Measurements from ENCODE around the gene FAHD1.

FAHD1 gene

DNA sequence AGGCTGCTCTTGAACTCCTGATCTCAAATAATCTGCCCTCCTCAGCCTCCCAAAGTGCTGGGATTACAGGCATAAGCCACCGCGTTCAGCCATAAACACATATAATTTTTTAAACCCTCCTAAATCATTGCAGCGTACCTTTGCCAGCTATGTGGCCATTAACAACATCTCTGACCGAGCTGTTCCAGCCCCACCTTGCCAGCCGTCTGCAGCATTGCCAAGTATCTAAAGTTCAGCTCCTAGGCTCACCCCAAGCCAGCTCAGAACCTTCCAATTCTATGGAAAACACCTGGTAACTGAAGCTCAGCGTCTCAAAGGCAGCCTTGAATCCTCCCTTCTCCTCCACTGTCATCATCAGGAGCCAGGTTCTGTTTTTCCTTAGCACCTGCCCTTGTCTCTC lies 50.1 kb downstream of the FAHD1 start:
- Histone ChIP-seq H2AFZ (ENCODE audit: low read depth) (no peak overlapping the region; the same call in 1 of the 2 replicates), H3K4me1 (ENCODE audit: low read depth, poor library complexity, severe bottlenecking) (no peaks in the 10 kb centered on the region), H3K4me3 (IDR thresholded peaks at IDR 0.05; ENCODE audit: insufficient read depth, low read depth, low read length) (no peak overlapping the region), H3K4me2 (no peak overlapping the region), H3K36me3 (ENCODE audit: insufficient read depth) (no peaks in the 10 kb centered on the region), H4K20me1 (ENCODE audit: insufficient read depth) (no peaks in the 10 kb centered on the region), H3K27ac (no peak overlapping the region), H3K9ac (no peak overlapping the region), H3K79me2 (ENCODE audit: insufficient read depth, low read depth) (no peaks in the 10 kb centered on the region), H3K27me3 (ENCODE audit: insufficient read depth, low read depth) (no peaks in the 10 kb centered on the region; the same call in 1 of the 2 replicates)
- TF ChIP-seq, protein P1, sequence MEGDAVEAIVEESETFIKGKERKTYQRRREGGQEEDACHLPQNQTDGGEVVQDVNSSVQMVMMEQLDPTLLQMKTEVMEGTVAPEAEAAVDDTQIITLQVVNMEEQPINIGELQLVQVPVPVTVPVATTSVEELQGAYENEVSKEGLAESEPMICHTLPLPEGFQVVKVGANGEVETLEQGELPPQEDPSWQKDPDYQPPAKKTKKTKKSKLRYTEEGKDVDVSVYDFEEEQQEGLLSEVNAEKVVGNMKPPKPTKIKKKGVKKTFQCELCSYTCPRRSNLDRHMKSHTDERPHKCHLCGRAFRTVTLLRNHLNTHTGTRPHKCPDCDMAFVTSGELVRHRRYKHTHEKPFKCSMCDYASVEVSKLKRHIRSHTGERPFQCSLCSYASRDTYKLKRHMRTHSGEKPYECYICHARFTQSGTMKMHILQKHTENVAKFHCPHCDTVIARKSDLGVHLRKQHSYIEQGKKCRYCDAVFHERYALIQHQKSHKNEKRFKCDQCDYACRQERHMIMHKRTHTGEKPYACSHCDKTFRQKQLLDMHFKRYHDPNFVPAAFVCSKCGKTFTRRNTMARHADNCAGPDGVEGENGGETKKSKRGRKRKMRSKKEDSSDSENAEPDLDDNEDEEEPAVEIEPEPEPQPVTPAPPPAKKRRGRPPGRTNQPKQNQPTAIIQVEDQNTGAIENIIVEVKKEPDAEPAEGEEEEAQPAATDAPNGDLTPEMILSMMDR (conservative IDR thresholded peaks at IDR 0.05; ENCODE audit: low read depth, low read length) = no peak

DNA sequence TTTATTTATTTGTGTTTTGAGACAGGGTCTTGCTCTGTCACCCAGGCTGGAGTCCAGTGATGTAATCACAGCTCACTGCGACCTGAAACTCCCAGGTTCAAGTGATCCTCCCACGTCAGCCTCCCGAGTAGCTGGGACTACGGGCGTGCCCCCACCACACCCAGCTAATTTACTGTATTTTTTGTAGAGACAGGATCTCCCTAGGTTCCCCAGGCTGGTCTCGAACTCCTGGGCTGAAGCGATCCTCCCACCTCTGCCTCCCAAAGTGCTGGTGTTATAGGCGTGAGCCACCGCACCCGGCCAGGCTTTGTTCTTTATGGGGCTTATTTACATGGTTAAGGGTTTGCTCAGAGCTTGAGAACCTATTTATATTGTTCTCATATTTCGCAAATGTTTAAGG lies 50.8 kb downstream of the FAHD1 start:
- Histone ChIP-seq H3K27ac (no peak overlapping the region), H3K4me2 (no peak overlapping the region), H3K27me3 (ENCODE audit: insufficient read depth, low read depth) (no peaks in the 10 kb centered on the region; the same call in 1 of the 2 replicates), H3K9ac (no peak overlapping the region), H3K4me1 (ENCODE audit: low read depth, poor library complexity, severe bottlenecking) (no peaks in the 10 kb centered on the region), H3K36me3 (ENCODE audit: insufficient read depth) (no peaks in the 10 kb centered on the region), H2AFZ (ENCODE audit: low read depth) (no peak overlapping the region), H3K4me3 (IDR thresholded peaks at IDR 0.05; ENCODE audit: insufficient read depth, low read depth, low read length) (no peak overlapping the region), H4K20me1 (ENCODE audit: insufficient read depth) (no peaks in the 10 kb centered on the region), H3K79me2 (ENCODE audit: insufficient read depth, low read depth) (no peaks in the 10 kb centered on the region)
- TF ChIP-seq, protein P1 (conservative IDR thresholded peaks at IDR 0.05; ENCODE audit: low read depth, low read length) = no peak

DNA sequence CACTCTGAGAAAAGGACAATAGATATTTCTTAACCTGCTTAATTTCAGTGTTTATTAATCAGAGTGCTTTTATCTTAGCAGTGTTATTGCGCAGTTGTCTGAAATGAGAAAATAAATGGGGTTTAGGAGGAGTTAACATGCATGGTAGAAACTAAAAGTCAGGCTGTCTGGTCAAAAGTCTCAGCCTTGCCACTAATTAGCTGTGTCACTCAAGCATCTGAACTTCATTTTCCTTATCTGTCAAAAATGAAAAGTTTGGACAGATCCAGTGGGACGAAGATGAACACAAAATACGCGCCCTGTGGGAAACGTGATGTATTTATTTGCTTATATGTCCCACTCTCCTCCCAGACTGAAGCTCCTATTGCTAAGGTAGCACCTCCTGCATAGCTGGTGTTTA lies 51.2 kb downstream of the FAHD1 start:
- Histone ChIP-seq H3K36me3 (ENCODE audit: insufficient read depth) (no peaks in the 10 kb centered on the region), H4K20me1 (ENCODE audit: insufficient read depth) (no peaks in the 10 kb centered on the region), H3K27ac (no peak overlapping the region), H3K4me3 (IDR thresholded peaks at IDR 0.05; ENCODE audit: insufficient read depth, low read depth, low read length) (no peak overlapping the region), H3K79me2 (ENCODE audit: insufficient read depth, low read depth) (no peaks in the 10 kb centered on the region), H3K9ac (no peak overlapping the region), H3K4me2 (no peak overlapping the region), H3K27me3 (ENCODE audit: insufficient read depth, low read depth) (no peaks in the 10 kb centered on the region; the same call in 1 of the 2 replicates), H2AFZ (ENCODE audit: low read depth) (no peak overlapping the region), H3K4me1 (ENCODE audit: low read depth, poor library complexity, severe bottlenecking) (no peaks in the 10 kb centered on the region)
- TF ChIP-seq, protein P1 (conservative IDR thresholded peaks at IDR 0.05; ENCODE audit: low read depth, low read length) = no peak

All from KMS-11 (cell line).